ENCODE results near the gene CPNE6. TPM values are rescaled to one million over a fixed set of nuclear protein-coding genes. Genes with fewer than 3 reads are reported as not detected.

CPNE6 gene
- total and polyA plus RNA-seq, 5 donors, result 0.14 to 0.16 TPM; not detected in 3

DNA sequence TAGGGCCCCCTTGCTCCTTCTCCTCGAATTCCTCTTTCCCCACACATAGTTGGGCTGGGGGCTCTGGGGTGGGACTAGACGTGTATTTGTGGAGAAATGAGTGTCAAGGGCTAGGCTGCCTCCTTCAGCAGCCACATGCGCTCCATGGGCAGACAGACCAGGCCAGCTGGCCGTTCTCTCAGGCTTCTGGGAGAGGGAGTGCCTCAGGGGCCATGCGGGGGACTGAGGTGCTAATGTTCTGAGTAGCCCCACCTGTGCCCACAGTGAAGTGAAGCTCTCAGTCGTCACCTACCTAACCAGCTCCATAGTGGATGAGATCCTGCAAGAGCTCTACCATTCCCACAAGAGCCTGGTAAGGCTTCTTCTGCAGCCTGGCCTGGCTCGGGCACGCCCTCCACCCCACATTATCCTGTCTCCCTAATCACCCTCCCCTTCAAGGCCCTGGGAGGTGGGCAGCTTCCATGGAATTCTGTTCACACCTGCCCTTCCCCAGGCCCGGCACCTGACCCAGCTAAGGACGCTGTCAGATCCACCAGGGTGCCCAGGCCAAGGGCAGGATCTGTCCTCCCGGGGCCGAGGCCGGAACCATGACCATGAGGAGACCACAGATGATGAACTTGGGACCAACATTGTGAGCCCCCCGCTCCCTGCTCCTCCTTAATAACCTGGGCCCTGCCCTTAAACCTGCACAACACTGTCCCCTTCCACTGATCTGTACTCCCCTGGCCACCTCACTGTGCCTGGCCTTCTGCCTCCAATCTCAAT lies 9.0 kb upstream of the CPNE6 start:
- H3K27me3 ChIP-seq (ENCODE audit: control insufficient read depth, insufficient read depth), result no peaks in the 10 kb centered on the region
- H3K27ac ChIP-seq (ENCODE audit: low read length), result no peak overlapping the region
- H3K9me3 ChIP-seq (ENCODE audit: control insufficient read depth, low read length), result no peaks in the 10 kb centered on the region
- peak in 1 of 3 donors; percentile 42 for DNase-seq
- WGBS, result 87% methylated on average over 14 of the region's 14 CpGs
- intact Hi-C loops (cut with DNase I), result no loop called here
- no peak overlapping the region for H3K4me3 ChIP-seq (ENCODE audit: low read length)
- ATAC-seq, result no peak
- no peaks in the 10 kb centered on the region for H3K4me1 ChIP-seq (ENCODE audit: control insufficient read depth, insufficient read depth, low read length)

DNA sequence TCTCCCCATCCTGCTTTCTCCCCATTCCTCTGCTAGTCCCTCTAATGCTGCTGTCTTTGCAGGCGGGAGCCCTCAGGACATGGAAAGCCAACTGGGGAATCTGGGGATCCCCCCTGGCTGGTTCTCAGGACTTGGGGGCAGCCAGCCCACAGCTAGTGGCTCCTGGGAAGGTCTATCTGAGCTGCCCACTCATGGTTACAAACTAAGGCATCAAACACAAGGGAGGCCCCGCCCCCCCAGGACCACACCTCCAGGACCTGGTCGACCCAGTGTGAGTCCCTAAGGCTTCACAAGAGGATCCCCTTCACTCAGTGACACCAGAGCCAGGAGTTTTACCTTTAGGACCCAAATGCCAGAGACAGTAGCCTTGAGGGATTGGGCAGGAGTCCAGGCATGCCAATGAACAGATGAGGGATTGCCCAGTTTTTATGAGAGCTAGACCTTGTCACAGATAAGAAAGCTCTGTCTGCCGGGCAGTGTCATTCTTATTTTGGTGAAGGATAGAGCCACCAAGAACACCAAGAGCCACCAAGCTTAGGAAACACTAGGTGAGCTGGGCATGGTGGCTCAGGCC lies 8.0 kb upstream of the CPNE6 start:
- WGBS, result 73% methylated on average over 4 of the region's 4 CpGs
- H3K27me3 ChIP-seq (ENCODE audit: control insufficient read depth, insufficient read depth), result no peaks in the 10 kb centered on the region
- ATAC-seq, result no peak

DNA sequence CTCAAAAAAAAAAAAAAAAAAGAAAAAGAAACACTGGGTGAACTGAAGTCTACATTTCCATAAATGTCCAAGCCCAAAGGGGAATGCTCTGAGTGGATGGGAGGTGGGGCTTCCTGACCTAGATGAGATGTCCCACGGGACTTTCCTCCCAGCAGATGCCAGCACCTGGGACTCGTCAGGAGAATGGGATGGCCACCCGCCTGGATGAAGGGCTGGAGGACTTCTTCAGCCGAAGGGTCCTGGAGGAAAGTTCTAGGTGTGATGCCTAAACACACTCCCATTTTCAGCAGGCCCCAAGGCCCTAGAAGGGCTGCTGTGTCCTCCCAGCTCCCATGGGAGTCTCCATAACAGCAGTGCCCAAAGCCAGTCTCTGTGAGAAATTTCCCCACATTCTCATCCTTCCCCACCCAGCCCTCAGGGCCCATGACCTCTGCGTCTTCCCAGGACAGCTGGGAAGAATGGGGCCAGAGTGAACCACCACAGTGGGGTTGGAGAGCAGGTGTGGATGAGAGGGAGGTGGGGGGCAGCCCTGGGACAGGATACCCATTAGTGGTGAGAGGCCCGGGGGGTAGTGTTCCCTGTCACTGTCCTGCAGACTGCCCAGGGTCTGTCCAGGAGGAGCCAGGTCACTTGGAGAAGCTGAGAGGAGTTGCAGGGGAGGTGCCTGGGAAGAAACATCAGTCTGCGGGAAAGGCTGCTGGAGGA lies 7.1 kb upstream of the CPNE6 start:
- H3K27ac ChIP-seq (ENCODE audit: low read length), result no peak overlapping the region
- H3K4me1 ChIP-seq (ENCODE audit: control insufficient read depth, insufficient read depth, low read length), result no peaks in the 10 kb centered on the region
- intact Hi-C loops (cut with DNase I), result no loop called here
- H3K27me3 ChIP-seq (ENCODE audit: control insufficient read depth, insufficient read depth), result no peaks in the 10 kb centered on the region
- WGBS, result 78% methylated on average over 7 of the region's 7 CpGs
- DNase-seq (no peak), ATAC-seq (no peak)
- no peaks in the 10 kb centered on the region for H3K9me3 ChIP-seq (ENCODE audit: control insufficient read depth, low read length)
- no peak overlapping the region for H3K4me3 ChIP-seq (ENCODE audit: low read length)

More for the DNA sequence above, 8.0 kb upstream of the CPNE6 start:
- Histone ChIP-seq H3K9me3 (ENCODE audit: control insufficient read depth, low read length) (no peaks in the 10 kb centered on the region), H3K4me1 (ENCODE audit: control insufficient read depth, insufficient read depth, low read length) (no peaks in the 10 kb centered on the region), H3K4me3 (ENCODE audit: low read length) (no peak overlapping the region), H3K27ac (ENCODE audit: low read length) (no peak overlapping the region)
- DNase-seq, result no peak
- intact Hi-C loops (cut with DNase I), result no loop called here

DNA sequence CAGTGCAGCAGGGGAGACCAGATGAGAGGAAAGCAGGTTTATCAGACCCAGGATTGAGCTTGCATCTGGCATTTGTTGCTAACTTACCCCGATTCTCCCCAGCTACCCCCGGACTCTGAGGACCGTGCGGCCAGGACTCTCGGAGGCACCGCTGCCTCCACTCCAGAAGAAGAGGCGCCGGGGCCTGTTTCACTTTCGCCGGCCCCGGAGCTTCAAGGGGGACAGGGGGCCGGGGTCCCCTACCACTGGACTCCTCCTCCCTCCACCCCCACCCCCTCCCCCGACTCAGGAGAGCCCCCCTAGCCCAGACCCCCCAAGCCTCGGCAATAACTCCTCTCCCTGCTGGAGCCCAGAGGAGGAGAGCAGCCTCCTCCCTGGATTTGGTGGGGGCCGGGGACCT lies 6.5 kb upstream of the CPNE6 start:
- Histone ChIP-seq H3K27me3 (ENCODE audit: control insufficient read depth, insufficient read depth) (no peaks in the 10 kb centered on the region), H3K4me1 (ENCODE audit: control insufficient read depth, insufficient read depth, low read length) (no peaks in the 10 kb centered on the region), H3K27ac (ENCODE audit: low read length) (no peak overlapping the region), H3K9me3 (ENCODE audit: control insufficient read depth, low read length) (no peaks in the 10 kb centered on the region), H3K4me3 (ENCODE audit: low read length) (no peak overlapping the region)
- no peak for ATAC-seq
- intact Hi-C loops (cut with DNase I), result no loop called here
- no peak for DNase-seq
- WGBS, result 85% methylated on average over 15 of the region's 15 CpGs

DNA sequence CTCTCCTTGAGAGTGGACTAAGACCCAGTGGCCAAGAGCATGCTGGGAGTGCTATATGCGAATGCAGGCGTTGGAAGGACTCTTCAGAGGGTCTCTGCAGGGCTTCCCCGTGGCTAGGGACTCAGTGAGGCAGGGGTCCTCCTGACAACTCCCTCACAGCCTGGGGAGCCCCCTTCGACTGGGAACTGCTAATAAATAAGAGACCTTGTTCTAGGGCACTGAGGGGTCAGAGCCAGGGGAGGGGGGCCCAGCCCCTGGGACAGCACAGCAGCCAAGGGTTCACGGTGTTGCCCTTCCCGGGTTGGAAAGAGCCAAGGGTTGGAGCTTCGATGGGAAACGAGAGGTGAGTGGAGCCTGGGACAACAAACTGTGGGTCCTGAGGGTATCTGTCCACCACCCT lies 6.0 kb upstream of the CPNE6 start:
- 62% methylated on average over 8 of the region's 8 CpGs for WGBS
- H3K27me3 ChIP-seq (ENCODE audit: control insufficient read depth, insufficient read depth), result no peaks in the 10 kb centered on the region
- no peaks in the 10 kb centered on the region for H3K9me3 ChIP-seq (ENCODE audit: control insufficient read depth, low read length)
- no peaks in the 10 kb centered on the region for H3K4me1 ChIP-seq (ENCODE audit: control insufficient read depth, insufficient read depth, low read length)
- H3K4me3 ChIP-seq (ENCODE audit: low read length), result no peak overlapping the region
- intact Hi-C loops (cut with DNase I), result no loop called here
- ATAC-seq, result no peak
- no peak overlapping the region for H3K27ac ChIP-seq (ENCODE audit: low read length)
- DNase-seq, result no peak

DNA sequence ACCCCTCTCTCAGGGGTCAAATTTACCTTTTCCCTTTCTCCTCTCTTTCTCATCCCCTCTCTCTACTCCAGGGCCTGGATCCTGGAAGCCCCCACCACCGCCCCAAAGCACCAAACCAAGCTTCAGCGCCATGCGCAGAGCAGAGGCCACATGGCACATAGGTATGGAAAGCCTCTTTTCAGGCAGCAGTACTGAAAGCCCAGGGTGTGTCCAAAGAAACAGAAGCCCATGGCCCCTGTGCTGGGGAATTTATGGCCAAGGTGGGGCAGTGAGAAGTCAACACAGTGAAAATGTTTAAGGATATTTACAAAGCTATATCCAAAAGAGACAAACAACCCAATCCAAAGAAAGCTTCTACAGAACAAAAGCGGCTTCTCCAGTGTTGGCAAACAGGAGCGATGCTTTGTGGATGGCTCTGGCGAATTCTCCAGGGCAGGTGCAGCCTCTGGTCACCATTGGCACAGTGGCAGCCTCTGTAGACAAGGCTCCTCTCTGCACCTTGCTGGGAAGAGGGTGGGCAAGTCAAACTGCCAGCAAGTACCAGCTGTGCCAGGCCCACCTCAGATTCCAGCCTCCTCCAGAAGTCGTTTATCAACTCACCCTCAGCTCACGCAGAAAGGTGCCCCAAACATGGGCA lies 4.7 kb upstream of the CPNE6 start:
- intact Hi-C loops (cut with DNase I), result no loop called here
- H3K4me3 ChIP-seq (ENCODE audit: low read length), result no peak overlapping the region
- no peak for ATAC-seq
- H3K27ac ChIP-seq (ENCODE audit: low read length), result no peak overlapping the region
- DNase-seq, result no peak
- no peaks in the 10 kb centered on the region for H3K9me3 ChIP-seq (ENCODE audit: control insufficient read depth, low read length)
- no peaks in the 10 kb centered on the region for H3K4me1 ChIP-seq (ENCODE audit: control insufficient read depth, insufficient read depth, low read length)
- WGBS, result 88% methylated on average over 8 of the region's 8 CpGs
- no peaks in the 10 kb centered on the region for H3K27me3 ChIP-seq (ENCODE audit: control insufficient read depth, insufficient read depth)

DNA sequence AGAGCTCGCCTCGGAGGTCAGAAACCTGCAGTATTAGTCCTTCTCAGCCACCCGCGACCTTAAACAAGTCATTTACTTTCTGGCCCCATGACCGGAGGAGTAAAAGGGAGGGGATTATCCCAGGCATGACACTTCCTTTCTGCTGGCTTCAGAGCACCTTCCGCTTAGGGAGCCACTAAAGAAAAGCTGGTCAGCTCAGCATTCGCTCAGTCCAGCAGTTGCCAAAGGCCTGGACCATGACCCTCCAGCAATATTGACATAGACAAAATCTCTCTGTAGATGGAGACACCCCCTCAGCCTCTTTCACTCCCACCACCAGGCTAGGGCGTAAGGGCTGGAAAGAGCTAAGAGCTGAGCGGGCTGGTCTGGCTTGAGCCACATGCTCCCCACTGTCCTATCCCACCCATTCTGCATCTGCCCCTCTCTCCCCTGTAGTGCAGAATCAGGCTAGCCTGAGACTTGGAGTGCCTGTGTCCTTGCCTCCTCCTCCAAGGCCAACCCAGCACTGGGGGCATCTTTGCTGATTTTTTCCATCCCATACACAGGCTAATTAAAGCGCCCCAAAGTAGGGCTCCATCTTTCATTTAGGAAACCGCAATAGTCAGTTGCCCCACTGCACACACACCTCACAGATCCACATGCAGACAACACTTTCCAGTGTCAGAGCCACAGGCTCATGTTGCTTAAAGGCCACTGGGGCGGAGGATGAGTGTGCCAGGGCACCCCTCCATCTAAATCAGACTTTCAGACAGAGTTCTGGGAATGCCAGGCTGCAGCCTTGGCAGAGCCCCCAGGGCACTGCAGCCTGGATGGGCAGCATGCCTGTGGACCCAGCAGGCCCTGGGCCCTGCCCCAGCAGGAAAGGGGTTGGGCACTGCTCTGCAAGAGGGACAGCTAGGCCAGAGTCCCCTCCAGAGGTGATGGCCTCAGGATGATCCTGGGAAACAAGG lies 4.0 kb upstream of the CPNE6 start:
- DNase-seq, result no peak
- no peak for ATAC-seq
- 89% methylated on average over 12 of the region's 12 CpGs for WGBS
- Histone ChIP-seq H3K27ac (ENCODE audit: low read length) (no peak overlapping the region), H3K9me3 (ENCODE audit: control insufficient read depth, low read length) (no peaks in the 10 kb centered on the region), H3K27me3 (ENCODE audit: control insufficient read depth, insufficient read depth) (no peaks in the 10 kb centered on the region), H3K4me3 (ENCODE audit: low read length) (no peak overlapping the region), H3K4me1 (ENCODE audit: control insufficient read depth, insufficient read depth, low read length) (no peaks in the 10 kb centered on the region)
- intact Hi-C loops (cut with DNase I), result no loop called here

DNA sequence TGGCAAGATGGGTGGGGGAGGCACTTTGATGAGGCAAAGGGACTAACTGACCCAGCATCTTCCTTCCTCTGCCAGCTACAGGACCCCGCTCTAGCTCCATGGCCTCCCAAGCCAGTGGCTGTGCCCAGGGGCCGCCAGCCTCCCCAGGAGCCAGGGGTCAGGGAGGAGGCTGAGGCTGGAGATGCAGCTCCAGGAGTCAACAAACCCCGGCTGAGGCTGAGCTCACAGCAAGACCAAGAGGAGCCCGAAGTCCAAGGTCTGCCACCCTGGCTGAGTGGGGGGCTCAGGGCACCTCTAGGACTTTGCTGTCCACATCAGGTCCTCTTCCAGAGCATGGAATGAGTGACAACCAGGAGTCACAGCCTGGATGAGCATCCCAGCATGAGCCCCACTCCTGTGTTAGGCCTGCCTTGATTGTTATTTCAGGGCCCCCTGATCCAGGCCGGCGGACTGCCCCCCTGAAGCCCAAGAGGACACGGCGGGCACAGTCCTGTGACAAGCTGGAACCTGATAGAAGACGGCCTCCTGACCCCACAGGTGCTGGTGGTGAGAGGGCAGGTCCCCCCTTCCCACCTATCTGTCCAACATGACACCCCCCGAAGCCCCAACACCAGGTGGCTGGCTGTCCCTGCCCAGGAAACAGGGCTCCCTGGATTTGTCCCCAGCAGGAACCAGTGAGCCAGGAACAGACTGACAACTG lies 2.5 kb upstream of the CPNE6 start:
- Histone ChIP-seq H3K27me3 (ENCODE audit: control insufficient read depth, insufficient read depth) (no peaks in the 10 kb centered on the region), H3K27ac (ENCODE audit: low read length) (no peak overlapping the region), H3K9me3 (ENCODE audit: control insufficient read depth, low read length) (no peaks in the 10 kb centered on the region), H3K4me3 (ENCODE audit: low read length) (no peak overlapping the region), H3K4me1 (ENCODE audit: control insufficient read depth, insufficient read depth, low read length) (no peaks in the 10 kb centered on the region)
- intact Hi-C loops (cut with DNase I), result no loop called here
- no peak for ATAC-seq
- no peak for DNase-seq
- WGBS, result 81% methylated on average over 10 of the region's 10 CpGs

DNA sequence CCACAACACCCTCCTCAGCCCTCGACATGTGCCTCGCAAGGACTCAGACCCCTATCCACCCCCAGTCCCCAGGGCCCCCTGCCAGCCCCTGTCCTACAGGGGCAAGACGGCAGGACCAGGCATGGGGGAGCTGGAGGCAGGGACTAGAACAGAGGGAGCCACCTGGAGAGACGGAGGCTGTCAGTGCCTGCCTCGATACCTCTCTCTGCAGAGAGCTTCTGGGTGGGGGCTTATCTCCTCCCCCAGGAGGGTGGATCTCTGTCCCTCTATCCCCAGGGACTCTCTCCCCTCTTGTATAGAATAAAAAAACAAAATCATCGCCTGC lies 2.0 kb upstream of the CPNE6 start:
- WGBS, result 57% methylated on average over 6 of the region's 6 CpGs
- DNase-seq, result no peak

More for the DNA sequence above, 2.0 kb upstream of the CPNE6 start:
- Histone ChIP-seq H3K27me3 (ENCODE audit: control insufficient read depth, insufficient read depth) (no peaks in the 10 kb centered on the region), H3K27ac (ENCODE audit: low read length) (no peak overlapping the region), H3K4me1 (ENCODE audit: control insufficient read depth, insufficient read depth, low read length) (no peaks in the 10 kb centered on the region), H3K9me3 (ENCODE audit: control insufficient read depth, low read length) (no peaks in the 10 kb centered on the region), H3K4me3 (ENCODE audit: low read length) (no peak overlapping the region)
- ATAC-seq, result no peak
- intact Hi-C loops (cut with DNase I), result no loop called here
